GM18909 (cell line): ENCODE results near the gene NFAT5.
"Not testable (repeated sequence)": the region's sequence is repeated elsewhere in the genome, so short reads cannot be mapped to it uniquely, and the experiment has no call there.

ENCODE experiments used
- ATAC-seq: cut with Tn5 transposase; IDR thresholded peaks from one replicate; pipeline ENCODE4 v1.9.1; 2021; ENCODE audit warnings: mild to moderate bottlenecking; ENCODE audit not compliant: unreplicated experiment, poor library complexity

The NFAT5 gene

DNA sequence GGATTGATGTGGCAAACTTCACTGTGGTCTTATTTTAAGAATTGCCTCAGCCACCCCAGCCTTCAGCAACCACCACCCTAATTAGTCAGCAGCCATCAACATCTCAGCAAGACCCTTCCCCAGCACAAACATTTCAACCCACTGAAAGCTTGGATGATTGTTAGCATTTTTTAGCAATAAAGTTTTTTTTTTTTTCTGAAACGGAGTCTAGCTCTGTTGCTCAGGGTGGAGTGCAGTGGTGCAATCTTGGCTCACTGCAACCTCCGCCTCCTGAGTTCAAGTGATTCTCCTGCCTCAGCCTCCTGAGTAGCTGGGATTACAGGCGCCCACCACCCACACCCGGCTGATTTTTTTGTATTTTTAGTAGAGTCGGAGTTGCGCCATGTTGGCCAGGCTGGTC is 19.1 kb upstream of the NFAT5 start:
- not testable (repeated sequence) for ATAC-seq

DNA sequence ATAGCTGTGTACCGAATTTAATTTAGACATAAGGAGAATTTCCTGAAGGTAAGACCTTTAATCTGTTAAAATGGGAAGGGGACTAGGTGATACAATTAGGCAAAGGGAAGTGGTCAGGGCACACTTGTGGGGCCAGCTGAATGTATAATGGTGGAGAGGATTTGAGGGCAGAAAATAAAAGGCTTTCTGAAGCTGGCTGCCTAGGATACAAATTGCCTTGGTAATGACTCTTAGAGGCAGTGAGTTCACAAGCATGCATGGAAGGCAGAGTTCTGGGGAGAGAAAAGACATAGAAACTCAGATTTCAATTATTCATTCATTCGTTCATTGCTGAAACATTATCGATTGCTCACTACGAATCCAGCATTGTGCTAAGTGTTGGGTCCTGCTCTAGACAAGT is 12.4 kb upstream of the NFAT5 start:
- no peak for ATAC-seq

DNA sequence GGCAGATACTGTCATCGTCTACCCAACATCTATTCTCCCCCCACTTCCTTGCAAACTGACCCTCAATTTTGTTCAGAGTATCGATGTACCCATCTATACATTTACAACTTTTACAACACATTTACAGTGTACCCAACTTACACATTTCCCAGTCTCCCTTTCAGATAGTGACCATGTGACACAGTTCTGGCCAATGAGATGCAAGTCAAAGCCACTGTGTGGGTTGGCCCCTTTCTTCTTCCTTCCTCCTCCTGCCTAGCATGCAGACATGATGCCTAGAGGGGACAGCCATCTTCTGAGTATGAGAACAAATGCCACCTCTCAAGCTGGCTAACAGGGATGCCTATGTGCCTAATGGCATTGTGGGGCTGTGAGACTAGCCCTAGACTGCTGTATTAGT is 11.3 kb upstream of the NFAT5 start:
- no peak for ATAC-seq

DNA sequence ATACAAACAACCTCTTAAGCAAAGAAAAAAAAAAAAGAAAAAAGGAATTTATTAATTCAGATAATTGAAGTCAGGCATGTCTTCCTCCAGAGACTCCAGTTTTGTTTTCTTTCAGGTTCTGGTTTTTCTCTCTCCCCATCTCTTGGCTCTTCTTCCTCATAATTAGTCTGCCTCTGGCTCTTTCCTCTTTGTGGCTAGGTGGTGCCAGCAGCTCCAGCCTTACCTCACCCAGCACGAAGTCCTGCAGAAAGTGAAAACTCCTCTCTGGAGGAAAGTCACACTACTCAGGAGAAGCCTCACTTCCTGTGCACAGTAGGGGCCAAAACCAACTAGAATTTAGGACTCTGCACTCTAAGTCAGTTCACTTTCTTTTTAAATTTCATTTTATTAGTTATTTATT is 10.3 kb upstream of the NFAT5 start:
- no peak for ATAC-seq

DNA sequence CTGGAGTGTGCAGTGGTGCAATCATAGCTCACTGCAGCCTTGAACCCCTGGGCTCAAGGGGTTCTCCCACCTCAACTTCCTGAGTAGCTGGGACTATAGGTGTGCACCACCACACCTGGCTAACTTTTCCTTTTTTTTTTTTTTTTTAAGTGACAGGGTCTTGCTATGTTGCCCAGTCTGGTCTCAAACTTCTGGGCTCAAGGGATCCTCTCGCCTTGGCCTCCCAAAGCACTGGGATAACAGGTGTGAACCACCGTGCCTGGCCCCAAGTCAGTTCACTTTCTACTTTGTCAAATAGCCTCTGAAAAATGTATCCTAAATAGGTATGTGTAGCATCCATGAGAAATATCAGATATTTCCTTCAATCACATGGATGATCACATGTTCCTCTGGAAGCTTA is 9.9 kb upstream of the NFAT5 start:
- no peak for ATAC-seq

DNA sequence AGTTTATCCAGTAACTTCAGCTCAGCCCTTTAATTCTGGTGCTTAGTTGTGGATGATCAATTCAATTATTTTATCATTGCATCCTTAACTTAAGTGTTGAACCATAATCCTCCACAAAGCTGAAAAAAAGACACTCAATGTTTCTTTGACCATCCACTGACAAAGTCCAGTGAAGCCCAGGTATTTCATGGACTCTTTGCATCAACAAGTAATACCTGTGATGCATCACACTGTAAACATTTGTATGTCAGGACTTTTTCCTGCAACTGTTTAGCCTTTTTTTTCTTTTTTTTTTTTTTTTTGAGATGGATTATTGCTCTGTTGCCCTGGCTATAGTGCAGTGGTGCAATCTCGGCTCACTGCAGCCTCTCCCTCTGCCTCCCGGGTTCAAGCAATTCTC is 6.6 kb upstream of the NFAT5 start:
- ATAC-seq = no peak

DNA sequence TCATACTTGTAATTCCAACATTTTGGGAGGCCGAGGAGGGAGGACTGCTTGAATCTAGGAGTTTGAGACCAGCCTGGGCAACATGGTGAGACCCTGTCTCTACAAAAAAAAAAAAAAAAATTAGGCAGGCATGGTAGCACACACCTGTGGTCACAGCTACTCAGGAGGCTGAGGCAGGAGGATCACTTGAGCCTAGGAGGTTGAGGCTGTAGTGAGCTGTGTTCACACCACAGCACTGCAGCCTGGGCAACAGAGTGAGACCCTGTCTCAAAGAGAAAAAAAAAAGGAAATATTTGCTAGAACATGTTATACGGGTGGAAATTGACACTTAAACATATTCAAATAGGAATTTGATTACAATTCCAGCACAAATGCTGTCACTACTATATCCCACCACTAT is 4.4 kb upstream of the NFAT5 start:
- not testable (repeated sequence) for ATAC-seq

DNA sequence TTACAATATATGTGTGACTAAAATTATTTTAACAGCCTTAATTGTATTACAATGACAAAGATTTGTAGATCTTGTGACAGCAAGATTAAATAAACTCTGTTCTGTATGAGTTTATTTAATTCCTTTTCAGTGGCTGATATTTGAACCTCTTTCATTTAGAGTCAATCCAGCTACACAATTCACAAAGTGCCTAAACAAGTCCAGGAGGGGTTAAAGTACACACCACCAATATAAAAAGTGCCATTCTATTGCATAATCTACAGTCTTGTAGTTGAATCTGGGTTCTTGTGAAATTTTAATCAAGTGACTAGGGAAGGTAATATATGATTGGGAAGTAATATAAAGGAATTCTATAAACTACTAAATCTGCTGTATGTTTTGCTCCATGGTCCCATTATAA is 3.9 kb upstream of the NFAT5 start:
- no peak for ATAC-seq

DNA sequence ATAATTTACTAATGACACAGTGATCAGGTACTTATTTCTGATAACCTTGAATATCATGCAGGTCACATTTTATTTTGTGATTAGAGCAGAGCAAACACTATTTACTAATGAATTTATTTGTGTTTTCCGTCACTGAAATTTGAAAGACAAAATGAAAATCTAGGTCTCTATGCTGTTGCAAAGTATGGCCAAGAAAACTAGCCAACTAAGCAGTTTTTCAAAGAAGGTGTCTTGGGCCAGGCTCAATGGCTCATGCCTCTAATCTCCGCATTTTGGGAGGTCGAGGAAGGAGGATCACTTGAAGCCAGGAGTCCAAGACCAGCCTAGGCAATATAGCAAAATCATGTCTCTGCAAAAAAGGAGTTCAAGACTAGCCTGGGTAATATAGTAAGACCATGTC is 3.0 kb upstream of the NFAT5 start:
- ATAC-seq = no peak

DNA sequence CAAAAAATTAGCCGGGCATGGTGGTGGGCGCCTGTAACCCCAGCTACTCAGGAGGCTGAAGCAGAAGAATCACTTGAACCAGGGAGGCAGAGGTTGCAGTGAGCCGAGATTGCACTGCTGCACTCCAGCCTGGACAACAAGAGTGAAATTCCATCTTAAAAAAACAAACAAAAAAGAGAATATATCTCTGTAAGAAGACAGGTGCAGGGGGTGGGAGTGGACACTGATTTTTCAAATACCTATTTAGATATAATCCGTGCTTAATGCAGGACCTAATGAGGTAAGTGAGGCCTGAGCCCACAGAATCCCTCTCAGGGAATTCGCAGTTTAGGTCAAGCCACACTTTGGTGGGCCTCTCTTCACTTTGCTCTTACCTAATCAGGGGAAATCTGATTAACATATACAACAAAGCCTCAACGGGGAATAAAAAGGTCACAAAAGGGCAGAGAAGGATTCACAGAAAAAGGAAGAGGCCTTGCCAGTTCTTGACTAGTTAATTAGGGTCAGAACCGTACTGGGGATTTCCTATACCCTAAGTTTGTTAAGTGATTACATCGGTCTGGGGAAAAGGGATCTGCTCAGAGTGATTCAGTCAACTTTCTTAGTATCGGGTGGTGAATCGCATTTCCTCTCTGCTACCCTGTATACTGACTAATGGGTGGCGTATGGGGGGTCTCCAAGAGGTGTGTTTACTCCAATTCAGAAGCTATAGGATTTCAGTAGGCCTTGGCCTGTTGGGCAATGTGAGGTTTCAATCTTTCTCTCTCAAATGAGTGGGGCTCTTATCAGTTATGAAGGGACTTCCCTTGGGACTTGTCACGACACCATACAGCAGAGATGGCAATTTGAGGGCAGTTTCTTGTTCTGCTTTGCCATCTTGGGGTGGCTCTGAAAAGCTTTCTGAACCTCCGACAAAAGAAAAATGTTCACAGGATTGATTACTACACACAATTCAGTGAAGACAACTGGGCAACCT is 1.9 kb upstream of the NFAT5 start:
- ATAC-seq = peak; percentile 43

DNA sequence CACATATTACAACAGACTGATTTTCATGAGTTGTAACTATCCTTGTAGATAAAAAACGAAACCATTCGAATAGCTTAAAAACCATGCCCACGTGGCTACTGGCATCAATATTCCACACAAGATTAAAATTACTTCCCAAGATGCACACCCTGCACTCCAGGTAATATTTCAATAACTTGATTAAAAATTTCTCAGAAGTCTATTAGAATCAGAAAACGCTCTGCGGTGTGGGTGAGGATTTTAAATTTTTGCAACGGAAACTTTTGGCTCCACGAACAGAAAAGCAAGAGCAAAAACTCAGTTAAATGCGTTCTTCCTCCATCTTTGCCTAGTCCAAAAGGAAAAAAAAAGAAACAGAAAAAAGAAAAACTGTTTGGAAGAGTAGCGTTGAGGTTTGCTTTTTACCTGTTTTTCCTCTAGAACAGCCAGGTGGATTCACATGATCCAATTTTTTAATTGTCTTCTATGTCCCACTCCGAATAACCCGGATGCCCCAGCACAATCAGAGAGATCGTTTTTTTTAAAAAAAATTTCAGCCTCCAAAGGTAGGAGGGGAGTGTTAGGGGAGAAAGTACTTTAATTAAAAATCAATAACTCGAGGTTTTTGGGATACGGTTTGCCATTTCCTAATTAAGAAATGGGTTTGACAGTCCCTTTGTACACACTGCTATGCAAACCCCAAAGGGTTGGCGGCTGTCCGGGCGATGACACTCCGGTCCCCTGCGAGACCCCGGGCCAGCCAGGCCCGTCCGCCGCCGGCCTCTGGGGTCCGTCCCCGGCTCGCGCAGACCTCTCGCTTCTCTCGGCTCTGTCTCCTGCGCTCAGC is 708 bp upstream of the NFAT5 start:
- peak; percentile 22 for ATAC-seq

DNA sequence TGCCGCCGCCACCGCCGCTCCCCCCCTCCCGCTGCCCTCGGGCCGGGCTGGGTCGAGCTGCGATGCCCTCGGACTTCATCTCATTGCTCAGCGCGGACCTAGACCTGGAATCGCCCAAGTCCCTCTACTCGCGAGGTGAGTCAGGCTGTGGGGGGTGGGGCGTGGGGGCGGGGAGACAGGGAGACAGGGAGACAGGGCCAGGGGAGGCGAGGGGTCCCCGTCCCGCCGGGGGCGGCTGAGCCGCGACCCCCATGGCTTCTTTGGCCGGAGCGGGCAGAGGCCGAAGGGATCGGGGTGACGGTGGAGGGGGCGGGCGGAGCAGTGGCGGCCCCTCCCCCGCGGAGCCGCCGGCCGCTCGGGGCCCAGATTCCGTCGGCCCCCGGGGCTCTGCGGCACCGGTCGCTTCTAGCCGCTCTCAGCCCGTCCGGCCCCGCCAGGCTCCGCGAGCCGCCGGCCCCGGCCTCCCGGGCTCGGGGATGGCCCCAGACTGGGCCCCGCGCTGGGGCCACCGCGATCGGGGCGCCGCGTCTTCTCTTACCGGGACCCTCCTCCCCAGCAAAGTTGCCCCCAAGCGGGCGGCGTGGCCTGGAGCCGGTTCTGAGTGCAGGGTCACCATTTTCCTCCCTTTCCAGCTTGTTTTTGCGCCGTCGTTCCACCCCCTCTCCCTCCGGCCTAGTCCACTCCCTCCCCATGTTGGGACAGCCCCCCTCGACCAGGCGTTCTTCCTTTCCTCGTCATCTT is 644 bp downstream of the NFAT5 start:
- ATAC-seq = peak; percentile 20

DNA sequence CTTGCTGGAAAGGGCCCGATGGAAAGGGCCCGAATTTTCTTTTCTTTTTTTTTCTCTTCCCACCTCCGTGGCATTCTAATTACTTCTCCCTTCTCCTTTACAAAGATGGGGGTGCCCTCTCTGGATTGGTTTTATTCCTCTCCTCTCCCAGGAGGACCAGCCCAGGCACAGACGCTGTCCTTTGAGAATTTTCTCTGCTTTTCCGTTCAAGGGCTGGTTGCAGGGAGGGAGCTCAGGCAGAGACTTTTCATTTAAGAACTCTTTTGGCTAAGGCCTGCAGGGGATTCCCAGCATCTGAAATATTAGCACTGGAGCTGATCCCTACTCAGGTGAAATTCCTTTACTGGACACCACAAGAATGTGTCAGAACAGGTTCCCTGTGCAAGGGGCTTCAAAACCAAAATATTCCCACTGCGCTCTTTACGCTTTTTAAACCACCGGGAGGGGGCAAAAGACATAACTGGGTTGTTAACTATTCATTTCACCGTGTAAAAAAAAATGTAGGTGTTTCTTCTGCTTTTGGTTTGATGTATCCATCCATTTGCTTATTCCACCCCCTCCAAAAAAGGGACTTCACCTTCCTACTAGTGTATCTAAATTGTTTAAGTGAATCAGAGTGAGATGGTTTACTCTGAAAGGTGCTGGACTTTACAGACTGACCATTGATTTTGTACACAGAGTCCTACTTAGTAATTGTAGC is 1.4 kb downstream of the NFAT5 start:
- ATAC-seq = no peak

DNA sequence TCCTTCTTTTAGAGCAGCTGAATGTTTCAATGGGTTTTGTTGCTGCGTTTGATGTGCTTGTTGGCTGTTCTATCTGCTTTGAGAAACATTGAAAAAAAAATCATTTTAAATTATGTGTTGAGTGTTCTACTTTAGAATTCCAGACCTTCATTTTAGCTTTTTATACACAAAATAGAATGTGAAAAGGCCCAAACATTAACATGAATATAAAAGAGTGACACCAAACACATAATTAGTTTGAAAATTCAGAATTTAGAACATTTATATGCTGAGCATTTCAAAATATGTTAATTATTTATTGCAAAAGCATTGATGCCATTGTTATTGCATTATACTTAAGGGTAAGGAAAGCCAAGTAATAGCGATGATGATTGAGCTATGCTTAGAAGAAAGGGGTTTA is 2.9 kb downstream of the NFAT5 start:
- ATAC-seq = no peak

DNA sequence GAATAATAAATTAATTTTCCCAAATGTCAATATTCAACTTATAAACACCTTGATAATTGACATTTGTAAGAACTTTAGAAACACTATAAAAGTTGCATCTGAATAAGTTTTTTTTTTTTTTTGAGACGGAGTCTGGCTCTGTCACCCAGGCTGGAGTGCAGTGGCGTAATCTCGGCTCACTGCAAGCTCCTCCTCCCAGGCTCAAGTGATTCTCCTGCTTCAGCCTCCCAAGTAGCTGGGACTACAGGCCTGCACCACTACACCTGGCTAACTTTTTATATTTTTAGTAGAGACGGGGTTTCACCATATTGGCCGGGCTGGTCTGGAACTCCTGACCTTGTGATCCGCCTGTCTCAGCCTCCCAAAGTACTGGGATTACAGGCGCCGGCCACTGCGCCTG is 13.0 kb downstream of the NFAT5 start:
- ATAC-seq = not testable (repeated sequence)

DNA sequence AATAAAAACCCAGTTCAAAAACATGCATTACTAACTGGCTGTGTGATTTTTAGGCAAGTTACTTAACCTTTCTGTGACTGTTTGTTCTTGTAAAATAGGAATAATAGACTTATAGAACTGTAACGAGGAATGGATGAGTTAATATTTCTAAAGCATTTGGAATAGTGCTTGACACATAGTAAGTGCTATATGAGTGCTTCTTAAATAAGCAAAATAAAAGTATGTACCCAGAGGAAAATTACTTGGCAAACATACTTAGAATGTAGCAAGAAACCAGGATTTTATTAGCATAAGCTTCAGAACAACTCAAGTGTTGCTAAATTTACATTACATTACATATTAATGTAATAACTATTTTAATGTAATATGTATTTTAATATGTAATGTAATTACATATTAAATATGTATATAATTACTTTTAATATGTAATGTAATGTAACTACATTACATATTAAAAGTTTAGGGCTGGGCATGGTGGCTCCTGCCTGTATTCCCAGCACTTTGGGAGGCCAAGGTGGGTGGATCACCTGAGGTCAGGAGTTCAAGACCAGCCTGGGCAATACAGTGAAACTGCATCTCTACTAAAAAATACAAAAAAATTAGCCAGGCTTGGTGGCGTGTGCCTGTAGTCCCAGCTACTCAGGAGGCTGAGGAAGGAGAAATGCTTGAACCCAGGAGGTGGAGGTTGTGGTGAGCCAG is 14.2 kb downstream of the NFAT5 start:
- no peak for ATAC-seq

DNA sequence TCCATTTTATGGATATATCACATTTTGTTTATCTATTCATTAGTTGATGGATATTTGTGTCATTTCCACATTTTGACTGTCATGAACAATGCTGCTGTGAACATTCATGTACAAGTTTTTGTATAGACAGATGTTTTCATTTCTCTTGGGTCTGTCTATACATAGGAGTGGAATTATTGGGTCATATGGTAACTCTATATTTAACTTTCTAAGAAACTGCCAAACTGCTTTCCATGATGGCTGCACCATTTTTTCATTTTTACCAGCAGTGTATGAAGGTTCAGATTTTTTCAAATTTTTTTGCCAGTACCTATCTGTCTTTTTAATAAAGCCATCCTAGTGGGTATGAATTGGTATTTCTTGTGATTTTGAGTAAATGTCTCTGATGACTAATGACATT is 15.5 kb downstream of the NFAT5 start:
- ATAC-seq = no peak

DNA sequence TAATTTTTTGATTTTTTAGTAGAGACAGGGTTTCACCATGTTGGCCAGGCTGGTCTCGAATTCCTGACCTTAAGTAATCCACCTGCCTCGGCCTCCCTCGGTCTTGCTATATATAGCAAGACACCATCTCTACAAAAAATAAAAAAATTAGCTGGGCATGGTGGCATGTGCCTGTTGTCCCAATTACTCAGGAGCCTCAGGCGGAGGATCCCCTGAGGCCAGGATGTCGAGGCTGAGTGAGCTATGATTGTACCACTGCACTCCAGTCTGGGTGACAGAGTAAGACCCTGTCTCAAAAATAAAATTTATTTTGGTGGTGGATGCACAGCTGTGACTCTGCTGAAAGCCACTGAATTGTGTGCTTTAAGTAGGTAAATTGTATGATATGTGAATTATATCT is 18.7 kb downstream of the NFAT5 start:
- not testable (repeated sequence) for ATAC-seq

DNA sequence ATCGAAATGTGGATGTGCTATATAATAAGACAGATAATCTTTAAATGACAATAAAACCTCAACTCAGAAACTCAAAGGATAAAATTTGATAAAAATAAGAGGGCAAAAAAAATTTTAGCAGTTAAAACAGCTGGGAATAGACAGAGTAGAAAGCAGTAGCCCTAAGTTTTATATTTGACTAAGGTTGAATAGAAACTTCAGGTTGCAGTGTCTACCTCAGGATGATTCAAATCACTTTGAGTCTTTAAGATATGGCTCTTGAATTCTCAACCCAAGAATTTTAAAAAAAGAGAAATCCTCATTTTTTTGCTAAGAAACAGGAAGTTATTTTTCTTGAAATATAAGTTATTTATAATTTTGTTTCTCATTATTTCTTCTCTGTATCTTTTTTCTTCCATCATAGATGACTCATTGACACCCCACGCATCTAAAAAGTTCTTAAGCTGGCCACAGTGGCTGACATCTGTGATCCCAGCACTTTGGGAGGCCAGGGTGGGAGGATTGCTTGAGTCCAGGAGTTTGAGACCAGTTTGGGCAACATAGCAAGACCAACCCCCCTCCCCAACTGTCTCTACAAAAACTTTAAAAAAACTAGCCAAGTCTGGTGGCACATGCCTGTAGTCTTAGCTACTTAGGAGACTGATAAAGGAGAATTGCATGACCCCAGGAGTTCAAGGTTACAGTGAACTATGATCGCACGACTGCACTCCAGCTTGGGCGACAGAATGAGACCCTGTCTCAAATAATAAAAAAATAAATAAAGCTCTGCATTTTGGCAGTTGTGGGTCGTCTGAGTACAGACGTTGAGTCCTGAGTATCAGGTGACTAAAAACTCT is 23.9 kb downstream of the NFAT5 start:
- ATAC-seq = no peak
